GM12801 (cell line): Measurements from ENCODE around the gene SORBS2.

Experiments used
- CTCF ChIP-seq: IDR thresholded peaks from one replicate; pipeline ENCODE4 v1.5.1; 2011; ENCODE audit warnings: control low read depth; ENCODE audit not compliant: insufficient read length; ENCODE audit errors: extremely low read depth

The SORBS2 gene

GRCh38 chr4:185821029-185821419, 9.0 kb upstream of the SORBS2 start:
- TF ChIP-seq CTCF: no peak

DNA sequence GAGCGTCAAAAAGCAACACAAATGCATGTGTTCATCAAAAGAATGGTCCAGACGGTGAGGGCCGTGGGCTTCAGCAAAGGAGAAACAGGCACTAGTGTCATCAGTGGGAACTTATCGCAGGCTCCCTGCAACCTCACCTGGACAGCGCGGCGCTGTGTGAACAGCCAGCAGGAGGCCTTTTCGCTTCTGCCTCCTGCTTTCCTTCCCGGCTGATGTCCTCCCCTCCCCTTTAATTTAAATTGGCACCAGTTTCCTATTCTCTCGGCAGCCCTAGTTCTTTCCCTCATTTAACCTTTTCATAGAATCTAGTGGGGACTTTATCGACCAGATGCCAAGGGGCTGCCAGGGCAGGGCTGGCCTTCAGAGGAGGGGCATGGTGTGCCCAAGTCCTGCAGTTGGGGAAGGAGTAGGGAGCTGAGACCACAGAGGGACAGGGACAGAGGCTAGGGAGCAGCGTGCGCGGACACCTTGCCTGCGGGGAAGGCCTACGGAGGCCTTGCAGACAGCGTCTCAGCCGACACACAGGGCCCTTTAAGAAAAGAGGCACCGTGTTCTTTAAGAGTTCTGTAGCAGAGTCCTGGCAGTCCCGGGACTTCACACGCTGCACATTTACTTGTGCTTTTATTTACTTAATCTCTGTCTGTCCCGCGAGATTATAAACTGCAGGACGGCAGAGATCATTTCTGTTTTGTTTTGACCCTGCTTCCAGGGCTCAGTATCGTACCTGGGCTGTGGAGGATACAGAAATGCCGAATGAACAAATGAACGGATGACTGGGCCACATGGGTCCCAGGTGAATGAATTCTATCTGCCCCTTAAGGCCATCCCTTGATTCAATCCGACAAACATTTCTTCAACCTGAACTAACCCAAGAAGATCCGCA, 8.4 kb upstream of the SORBS2 start:
- TF ChIP-seq CTCF: no peak

DNA sequence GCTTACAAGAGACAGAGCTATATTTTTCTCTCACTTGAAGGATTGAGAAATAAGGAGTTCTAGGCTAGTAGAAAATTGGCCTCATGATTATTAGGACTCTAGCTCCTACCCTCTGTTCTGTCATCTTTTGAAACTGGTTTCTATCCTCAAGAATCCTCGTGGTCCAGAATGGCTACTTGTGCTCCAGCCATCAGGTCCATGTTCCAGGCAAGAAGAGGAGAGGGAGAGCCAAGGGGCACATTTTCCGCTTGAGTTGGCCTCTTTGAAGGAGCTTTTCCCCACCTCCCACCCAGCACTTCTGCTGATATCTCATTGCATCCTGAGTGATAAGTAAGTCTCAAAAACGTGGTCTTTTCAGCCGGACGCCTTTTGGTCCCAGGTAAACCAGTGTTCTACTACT, 7.2 kb upstream of the SORBS2 start:
- TF ChIP-seq CTCF: no peak

DNA sequence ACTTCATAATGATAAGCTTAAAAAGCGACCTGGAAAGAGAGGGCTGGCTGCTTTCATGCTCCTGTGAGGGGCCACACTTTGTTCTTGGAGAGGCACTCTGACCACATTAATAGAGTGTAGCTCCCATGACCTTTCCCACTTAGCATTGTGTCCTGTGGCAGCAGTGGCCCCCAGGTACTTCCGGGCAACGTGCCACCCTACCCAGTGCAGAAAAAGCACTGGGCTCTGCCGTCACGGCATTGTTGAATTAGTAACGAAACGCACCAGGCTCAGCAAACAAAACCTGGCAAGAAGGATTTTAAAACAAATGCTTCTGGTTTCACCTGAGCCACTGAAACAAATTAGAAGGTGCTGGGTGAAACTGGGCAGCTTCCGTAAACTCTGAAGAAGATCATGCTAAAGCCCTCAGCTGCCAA, 5.4 kb upstream of the SORBS2 start:
- TF ChIP-seq CTCF: no peak

- TF ChIP-seq CTCF: no peak
Measured at GRCh38 chr4:185813133-185813532, 1.1 kb upstream of the SORBS2 start.

DNA sequence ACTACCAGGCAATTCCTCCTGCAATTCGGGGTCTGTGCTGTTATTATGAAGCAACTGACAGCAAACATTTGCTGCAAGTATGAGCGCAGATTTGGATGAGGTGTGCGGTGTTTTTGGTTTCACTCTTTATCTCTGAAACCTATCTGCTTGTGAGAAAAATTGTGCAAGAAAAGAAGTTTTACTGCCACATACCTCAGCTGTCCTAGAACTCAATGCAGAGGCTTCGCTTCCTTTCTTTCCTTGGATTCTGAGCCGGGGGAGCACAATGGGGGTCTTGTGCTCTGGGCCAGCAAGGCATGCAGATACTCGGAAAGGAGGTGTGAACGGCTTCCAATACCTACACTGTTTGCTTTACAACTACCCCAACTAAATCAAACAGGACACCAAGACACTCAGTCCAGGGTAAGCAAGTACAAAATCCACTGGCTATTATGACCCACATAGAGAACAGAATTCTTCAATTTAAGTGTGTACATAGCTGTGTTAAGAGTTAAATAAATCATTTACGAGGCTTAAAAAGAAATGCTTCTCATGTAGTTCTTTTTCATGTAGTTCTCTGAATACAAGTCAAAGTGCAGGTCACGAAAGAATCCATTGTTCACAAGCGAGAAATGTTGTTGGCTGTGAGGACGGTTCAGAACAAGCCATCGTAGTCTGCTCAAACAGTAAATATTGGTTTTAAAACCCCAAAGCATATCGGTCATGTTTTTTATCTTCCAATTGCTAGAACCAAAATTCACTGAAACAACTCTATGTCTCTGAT, 1.1 kb downstream of the SORBS2 start:
- TF ChIP-seq CTCF: no peak

GRCh38 chr4:185809533-185810071, 2.4 kb downstream of the SORBS2 start:
- TF ChIP-seq CTCF: no peak
